ENCODE data around the gene DGLUCY. TPM values are rescaled to one million over a fixed set of nuclear protein-coding genes. Genes with fewer than 3 reads are reported as not detected.
"Not testable (repeated sequence)": the region's sequence is repeated elsewhere in the genome, so short reads cannot be mapped to it uniquely, and the experiment has no call there.

DGLUCY gene
- total RNA-seq, 1 donor from 2014 or later: 8.3 TPM

DNA sequence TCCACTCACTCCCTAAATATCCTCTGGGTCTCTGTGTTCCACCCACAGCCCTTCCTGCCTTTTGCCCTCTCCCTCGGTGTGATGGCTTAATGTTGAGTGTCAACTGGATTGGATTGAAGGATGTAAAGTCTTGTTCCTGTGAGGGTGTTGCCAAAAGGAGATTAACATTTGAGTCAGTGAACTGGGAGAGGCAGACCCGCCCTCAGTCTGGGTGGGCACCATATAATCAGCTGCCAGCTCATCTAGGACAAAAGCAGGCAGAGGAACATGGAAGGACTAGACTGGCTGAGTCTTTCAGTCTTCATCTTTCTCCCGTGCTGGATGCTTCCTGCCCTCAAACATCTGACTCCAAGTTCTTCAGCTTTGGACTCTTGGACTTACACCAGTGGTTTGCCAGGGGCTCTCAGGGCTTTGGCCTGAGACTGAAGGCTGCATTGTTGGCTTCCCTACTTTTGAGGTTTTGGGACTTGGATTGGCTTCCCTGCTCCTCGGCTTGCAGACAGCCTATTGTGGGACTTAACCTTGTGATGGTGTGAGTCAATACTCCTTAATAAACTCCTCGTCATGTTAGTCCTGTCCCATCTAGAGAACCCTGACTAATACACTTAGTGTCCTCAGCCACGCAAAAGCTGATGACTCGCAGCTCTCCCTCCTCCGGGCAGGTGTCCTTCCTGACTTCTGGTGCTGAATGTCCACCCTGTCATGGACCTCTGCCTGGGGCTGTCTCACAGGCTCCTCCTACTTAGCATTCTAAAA lies 5.9 kb downstream of the DGLUCY start:
- no peak overlapping the region for H3K27ac Mint-ChIP-seq (ENCODE audit: unreplicated experiment)
- peaks cover 7% of the 10 kb centered on the region for H3K4me1 Mint-ChIP-seq (ENCODE audit: low read depth, unreplicated experiment)

DNA sequence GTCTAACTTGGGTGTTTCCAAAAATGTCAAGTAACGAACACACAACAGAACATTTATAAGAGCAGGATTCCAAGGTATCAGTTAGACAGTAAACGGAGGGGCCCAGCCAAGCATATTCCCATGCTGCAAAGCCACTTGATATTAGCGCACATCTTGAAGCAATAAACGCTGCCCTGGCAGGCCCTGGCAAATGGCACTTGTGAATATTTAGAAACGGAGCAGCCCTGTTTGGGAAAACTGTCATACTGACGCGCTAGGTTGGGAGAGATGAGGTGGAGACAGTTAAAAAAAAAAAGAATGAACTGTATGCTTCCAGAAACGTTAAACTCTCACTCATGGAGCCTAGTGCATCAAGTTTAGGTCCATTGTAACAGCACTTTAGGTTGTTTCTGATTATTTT lies 9.3 kb downstream of the DGLUCY start:
- Mint-ChIP-seq H3K36me3 (ENCODE audit: unreplicated experiment) (peaks cover 13% of the 10 kb centered on the region), H3K4me3 (ENCODE audit: unreplicated experiment) (no peak overlapping the region), H3K9me3 (ENCODE audit: unreplicated experiment) (peaks cover 3% of the 10 kb centered on the region), H3K4me1 (ENCODE audit: low read depth, unreplicated experiment) (peaks cover 2% of the 10 kb centered on the region), H3K27ac (ENCODE audit: unreplicated experiment) (no peak overlapping the region), H3K27me3 (ENCODE audit: unreplicated experiment) (peaks cover 2% of the 10 kb centered on the region)
- DNase-seq: no peak
- TF ChIP-seq, protein P1, sequence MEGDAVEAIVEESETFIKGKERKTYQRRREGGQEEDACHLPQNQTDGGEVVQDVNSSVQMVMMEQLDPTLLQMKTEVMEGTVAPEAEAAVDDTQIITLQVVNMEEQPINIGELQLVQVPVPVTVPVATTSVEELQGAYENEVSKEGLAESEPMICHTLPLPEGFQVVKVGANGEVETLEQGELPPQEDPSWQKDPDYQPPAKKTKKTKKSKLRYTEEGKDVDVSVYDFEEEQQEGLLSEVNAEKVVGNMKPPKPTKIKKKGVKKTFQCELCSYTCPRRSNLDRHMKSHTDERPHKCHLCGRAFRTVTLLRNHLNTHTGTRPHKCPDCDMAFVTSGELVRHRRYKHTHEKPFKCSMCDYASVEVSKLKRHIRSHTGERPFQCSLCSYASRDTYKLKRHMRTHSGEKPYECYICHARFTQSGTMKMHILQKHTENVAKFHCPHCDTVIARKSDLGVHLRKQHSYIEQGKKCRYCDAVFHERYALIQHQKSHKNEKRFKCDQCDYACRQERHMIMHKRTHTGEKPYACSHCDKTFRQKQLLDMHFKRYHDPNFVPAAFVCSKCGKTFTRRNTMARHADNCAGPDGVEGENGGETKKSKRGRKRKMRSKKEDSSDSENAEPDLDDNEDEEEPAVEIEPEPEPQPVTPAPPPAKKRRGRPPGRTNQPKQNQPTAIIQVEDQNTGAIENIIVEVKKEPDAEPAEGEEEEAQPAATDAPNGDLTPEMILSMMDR (IDR thresholded peaks at IDR 0.05; ENCODE audit: partially characterized antibody, unreplicated experiment): no peak

More for the DNA sequence above, 5.9 kb downstream of the DGLUCY start:
- H3K36me3 Mint-ChIP-seq (ENCODE audit: unreplicated experiment): peaks cover 6% of the 10 kb centered on the region
- peaks cover 3% of the 10 kb centered on the region for H3K9me3 Mint-ChIP-seq (ENCODE audit: unreplicated experiment)
- H3K4me3 Mint-ChIP-seq (ENCODE audit: unreplicated experiment): no peak overlapping the region
- TF ChIP-seq, protein P1 (IDR thresholded peaks at IDR 0.05; ENCODE audit: partially characterized antibody, unreplicated experiment): no peak
- no peak for DNase-seq
- H3K27me3 Mint-ChIP-seq (ENCODE audit: unreplicated experiment): peaks cover 2% of the 10 kb centered on the region

DNA sequence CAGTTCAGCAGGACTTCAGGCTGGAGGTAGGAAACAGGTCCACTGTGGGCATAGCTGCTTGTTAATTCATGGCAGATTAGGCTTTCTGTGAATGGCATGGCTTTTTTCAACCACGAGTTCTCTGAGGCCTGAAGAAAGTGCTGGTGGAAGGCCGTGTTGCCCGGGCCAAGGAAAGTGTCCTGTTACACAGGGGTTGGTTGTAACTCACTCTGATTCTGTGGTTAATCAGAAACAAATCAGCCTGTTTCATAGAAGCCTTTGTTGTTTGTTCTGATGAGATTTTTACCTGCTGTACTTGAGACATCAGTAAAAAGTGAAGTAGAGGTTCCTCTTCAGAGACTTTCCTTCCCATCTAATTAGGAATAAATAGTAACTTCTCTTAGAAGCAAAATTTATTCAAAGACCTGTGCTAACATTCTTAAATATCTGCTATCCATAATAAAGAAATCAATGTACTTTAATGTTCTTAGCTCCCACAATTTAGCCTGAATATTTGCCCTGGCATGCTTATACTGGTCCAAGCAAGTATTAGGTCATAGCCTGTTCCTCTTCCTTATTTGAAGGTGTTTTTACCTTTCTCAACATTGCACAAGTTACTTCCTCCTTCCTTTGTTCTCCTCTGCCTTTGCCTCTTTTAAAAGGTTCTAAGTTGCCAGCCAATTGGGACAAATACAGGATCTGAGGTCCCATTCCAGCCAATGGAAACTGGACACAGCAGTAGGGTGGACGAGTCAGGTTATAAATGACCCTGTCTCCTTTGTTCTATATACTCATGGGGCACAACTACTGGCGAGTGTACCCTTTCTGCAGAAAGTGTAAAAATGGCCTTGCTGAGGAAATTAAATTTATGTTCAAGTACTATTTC lies 10.8 kb downstream of the DGLUCY start:
- Mint-ChIP-seq H3K36me3 (ENCODE audit: unreplicated experiment) (peaks cover 11% of the 10 kb centered on the region), H3K27ac (ENCODE audit: unreplicated experiment) (peak overlapping the region; percentile 79)
- H3K9me3 Mint-ChIP-seq (ENCODE audit: unreplicated experiment); H3K4me1 Mint-ChIP-seq (ENCODE audit: low read depth, unreplicated experiment); H3K27me3 Mint-ChIP-seq (ENCODE audit: unreplicated experiment); DNase-seq; H3K4me3 Mint-ChIP-seq (ENCODE audit: unreplicated experiment): not testable (repeated sequence)

DNA sequence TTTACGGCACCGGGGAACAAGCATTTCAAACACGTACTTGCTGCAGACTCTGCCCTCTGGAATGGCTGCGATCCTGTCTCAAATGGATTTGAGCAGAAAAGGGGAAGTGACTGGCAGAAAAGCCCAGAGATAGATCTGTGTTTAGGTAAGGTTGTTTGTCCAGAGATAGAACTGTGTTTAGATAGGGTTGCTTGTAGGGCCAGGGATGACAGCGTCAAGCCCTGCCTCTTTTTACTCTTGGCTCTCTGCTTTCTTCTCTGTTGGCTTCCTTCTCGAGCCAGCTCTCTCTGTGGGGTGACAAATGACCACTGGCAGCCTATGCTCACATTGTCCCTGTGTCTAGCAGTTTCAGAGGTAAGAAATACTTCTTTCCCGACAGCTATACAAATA lies 11.4 kb downstream of the DGLUCY start:
- no peak for DNase-seq
- TF ChIP-seq, protein P1 (IDR thresholded peaks at IDR 0.05; ENCODE audit: partially characterized antibody, unreplicated experiment): no peak
- Mint-ChIP-seq H3K4me3 (ENCODE audit: unreplicated experiment) (no peak overlapping the region), H3K9me3 (ENCODE audit: unreplicated experiment) (no peaks in the 10 kb centered on the region), H3K27me3 (ENCODE audit: unreplicated experiment) (peaks cover 2% of the 10 kb centered on the region), H3K4me1 (ENCODE audit: low read depth, unreplicated experiment) (peaks cover 2% of the 10 kb centered on the region), H3K36me3 (ENCODE audit: unreplicated experiment) (peaks cover 11% of the 10 kb centered on the region), H3K27ac (ENCODE audit: unreplicated experiment) (no peak overlapping the region)

DNA sequence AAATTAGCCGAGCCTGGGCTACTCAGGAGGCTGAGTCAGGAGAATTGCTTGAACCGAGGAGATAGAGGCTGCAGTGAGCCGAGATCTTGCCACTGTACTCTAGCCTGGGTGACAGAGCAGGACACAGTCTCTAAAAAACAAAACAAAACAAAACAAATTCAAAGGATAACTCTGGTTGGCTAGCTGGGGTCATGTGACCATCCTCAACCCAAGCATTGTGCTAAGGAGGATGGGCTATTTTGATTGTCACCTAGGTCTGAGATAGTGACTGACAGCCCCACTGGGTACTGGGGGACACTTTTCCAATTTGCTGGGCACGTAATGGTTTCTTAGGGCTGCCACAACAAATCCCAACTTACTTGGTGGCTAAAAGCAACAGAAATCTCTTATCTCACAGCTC lies 11.9 kb downstream of the DGLUCY start:
- TF ChIP-seq, protein P1 (IDR thresholded peaks at IDR 0.05; ENCODE audit: partially characterized antibody, unreplicated experiment): no peak
- H3K27me3 Mint-ChIP-seq (ENCODE audit: unreplicated experiment): peaks cover 2% of the 10 kb centered on the region
- peaks cover 11% of the 10 kb centered on the region for H3K36me3 Mint-ChIP-seq (ENCODE audit: unreplicated experiment)
- no peaks in the 10 kb centered on the region for H3K9me3 Mint-ChIP-seq (ENCODE audit: unreplicated experiment)
- H3K4me1 Mint-ChIP-seq (ENCODE audit: low read depth, unreplicated experiment): peaks cover 2% of the 10 kb centered on the region
- no peak for DNase-seq
- H3K27ac Mint-ChIP-seq (ENCODE audit: unreplicated experiment): no peak overlapping the region
- H3K4me3 Mint-ChIP-seq (ENCODE audit: unreplicated experiment): no peak overlapping the region

Measured in glutamatergic neuron (in vitro differentiated cells).